Mesothelial cell of epicardium (in vitro differentiated cells): ENCODE measurements around the gene BRCA2. TPM values are rescaled to one million over a fixed set of nuclear protein-coding genes. Genes with fewer than 3 reads are reported as not detected.

ENCODE experiments used
- DNase-seq, 2 experiments: peaks; one replicate each; pipeline ENCODE4 v3.0.0; 2021; ENCODE audit warnings: low spot score in 2 of 2; ENCODE audit not compliant: unreplicated experiment in 2 of 2
- H3K27ac Mint-ChIP-seq: 2 replicates; pipeline ENCODE4 v1.8.0; 2021; ENCODE audit warnings: mixed read lengths
- H3K27me3 Mint-ChIP-seq: 2 replicates; pipeline ENCODE4 v1.8.0; 2021; ENCODE audit warnings: low read depth, mixed read lengths
- H3K36me3 Mint-ChIP-seq: 2 replicates; pipeline ENCODE4 v1.8.0; 2021; ENCODE audit warnings: mixed read lengths
- H3K4me1 Mint-ChIP-seq: 2 replicates; pipeline ENCODE4 v1.8.0; 2021; ENCODE audit warnings: mixed read lengths
- H3K4me3 Mint-ChIP-seq: 2 replicates; pipeline ENCODE4 v1.8.0; 2021; ENCODE audit warnings: mild to moderate bottlenecking, moderate library complexity, mixed read lengths
- H3K9me3 Mint-ChIP-seq: 2 replicates; pipeline ENCODE4 v1.8.0; 2021; ENCODE audit warnings: mixed read lengths
- CTCF ChIP-seq: fragments of 200-600 bp; sonication (generic); IDR thresholded peaks from one replicate; pipeline ENCODE4 v1.5.0; 2021; ENCODE audit warnings: antibody characterized with exemption; ENCODE audit not compliant: unreplicated experiment
- total RNA-seq: library from RNA; stranded (reverse); gene quantifications from 3 replicates; pipeline ENCODE4 v1.2.1, GENCODE V29; 2021

Gene BRCA2
- total RNA-seq, 1 donor from 2014 or later, result 8.1 TPM

- Mint-ChIP-seq H3K4me1 (no peaks in the 10 kb centered on the region), H3K27ac (no peak overlapping the region), H3K27me3 (no peaks in the 10 kb centered on the region), H3K4me3 (no peak overlapping the region), H3K9me3 (peaks cover 19% of the 10 kb centered on the region), H3K36me3 (peaks cover 22% of the 10 kb centered on the region)
- TF ChIP-seq CTCF, result no peak
- DNase-seq, result no peak
Measured at GRCh38 chr13:32419862-32420261, 104.6 kb downstream of the BRCA2 start.

GRCh38 chr13:32423592-32423991 is 108.3 kb downstream of the BRCA2 start:
- Mint-ChIP-seq H3K27ac (no peak overlapping the region), H3K9me3 (peaks cover 10% of the 10 kb centered on the region), H3K4me3 (no peak overlapping the region), H3K36me3 (peaks cover 17% of the 10 kb centered on the region), H3K4me1 (peaks cover 15% of the 10 kb centered on the region), H3K27me3 (peaks cover 11% of the 10 kb centered on the region)
- DNase-seq, result no peak
- no peak for TF ChIP-seq CTCF

GRCh38 chr13:32425158-32425557 is 109.8 kb downstream of the BRCA2 start:
- peaks cover 11% of the 10 kb centered on the region for H3K27me3 Mint-ChIP-seq
- no peak for DNase-seq
- peaks cover 17% of the 10 kb centered on the region for H3K4me1 Mint-ChIP-seq
- H3K9me3 Mint-ChIP-seq, result peaks cover 3% of the 10 kb centered on the region
- peaks cover 8% of the 10 kb centered on the region for H3K36me3 Mint-ChIP-seq
- TF ChIP-seq CTCF, result no peak
- no peak overlapping the region for H3K27ac Mint-ChIP-seq
- no peak overlapping the region for H3K4me3 Mint-ChIP-seq

GRCh38 chr13:32426191-32426989 is 111.1 kb downstream of the BRCA2 start:
- DNase-seq, result no peak
- Mint-ChIP-seq H3K27ac (peak overlapping the region; percentile 57), H3K9me3 (peaks cover 3% of the 10 kb centered on the region), H3K27me3 (peaks cover 11% of the 10 kb centered on the region), H3K4me3 (peak overlapping the region; percentile 72), H3K36me3 (peaks cover 8% of the 10 kb centered on the region), H3K4me1 (peaks cover 17% of the 10 kb centered on the region)
- no peak for TF ChIP-seq CTCF

GRCh38 chr13:32426990-32427851 is 111.9 kb downstream of the BRCA2 start:
- Mint-ChIP-seq H3K4me1 (peaks cover 17% of the 10 kb centered on the region), H3K36me3 (peaks cover 8% of the 10 kb centered on the region), H3K27me3 (peaks cover 11% of the 10 kb centered on the region), H3K27ac (peak overlapping the region; percentile 57), H3K9me3 (peaks cover 3% of the 10 kb centered on the region), H3K4me3 (peak overlapping the region; percentile 79)
- peak; percentile 25 to 71 for DNase-seq
- no peak for TF ChIP-seq CTCF
